Mesenteric fat pad (tissue), 1 donor: ENCODE data around the gene ANO2. TPM values are rescaled to one million over a fixed set of nuclear protein-coding genes. Genes with fewer than 3 reads are reported as not detected.
"Not testable (repeated sequence)": the region's sequence is repeated elsewhere in the genome, so short reads cannot be mapped to it uniquely, and the experiment has no call there.

Experiments used
- DNase-seq: peaks from one replicate; pipeline ENCODE4 v3.0.0-alpha.2; 2020; ENCODE audit warnings: low spot score
- total RNA-seq: library from RNA; stranded (reverse); fragmentation: NEBNext Ultra II Directional; extraction: Animal tissue kit (Norgen Biotek cat#: 25700); gene quantifications from one replicate; pipeline ENCODE4 v1.2.1, GENCODE V29; 2021
- donor health status: DM: yes; HTN: yes; CAD: no.

ANO2 gene
- total RNA-seq, 1 donor from 2014 or later: 34.6 TPM

- DNase-seq: no peak
These were observed 387.2 kb downstream of the ANO2 start for GRCh38 chr12:5557906-5558305.

DNA sequence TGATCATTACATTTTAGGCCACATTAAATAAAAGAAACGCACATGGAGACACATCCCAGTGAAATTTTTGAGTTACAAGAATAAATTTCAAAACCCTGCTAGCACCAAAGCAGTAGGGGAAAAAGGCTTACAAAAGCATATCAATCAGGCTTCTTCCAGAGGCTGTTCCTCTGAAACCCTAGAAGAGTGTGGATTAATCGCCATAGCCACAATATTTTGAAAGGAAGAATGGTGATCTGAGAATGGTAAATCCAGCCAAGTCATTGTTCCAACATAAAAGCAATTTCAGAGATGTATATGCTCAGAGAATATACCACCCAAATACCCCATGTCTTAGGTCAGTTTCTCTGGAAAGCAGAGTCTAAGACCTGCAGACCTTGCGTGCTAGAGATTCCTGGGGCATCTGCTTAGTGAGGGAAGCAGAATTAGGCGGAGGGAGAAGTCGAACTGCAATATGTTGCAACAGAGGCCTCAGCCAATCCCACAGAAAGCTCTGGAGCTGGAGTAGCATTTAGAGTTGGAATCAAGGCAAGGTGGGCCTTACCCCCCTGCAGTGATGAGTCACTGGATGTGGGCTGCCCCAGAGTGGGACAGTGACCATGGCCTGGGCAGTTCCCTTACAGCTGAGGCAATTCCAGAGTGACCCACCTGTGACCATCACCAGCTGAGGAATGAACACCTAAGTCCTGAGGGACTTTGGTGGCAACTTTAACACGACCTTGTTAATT lies 387.9 kb downstream of the ANO2 start:
- DNase-seq: no peak

- DNase-seq: no peak
These were observed 388.9 kb downstream of the ANO2 start for GRCh38 chr12:5556033-5556614.

- no peak for DNase-seq
These were observed 390.3 kb downstream of the ANO2 start for GRCh38 chr12:5554711-5555110.

DNA sequence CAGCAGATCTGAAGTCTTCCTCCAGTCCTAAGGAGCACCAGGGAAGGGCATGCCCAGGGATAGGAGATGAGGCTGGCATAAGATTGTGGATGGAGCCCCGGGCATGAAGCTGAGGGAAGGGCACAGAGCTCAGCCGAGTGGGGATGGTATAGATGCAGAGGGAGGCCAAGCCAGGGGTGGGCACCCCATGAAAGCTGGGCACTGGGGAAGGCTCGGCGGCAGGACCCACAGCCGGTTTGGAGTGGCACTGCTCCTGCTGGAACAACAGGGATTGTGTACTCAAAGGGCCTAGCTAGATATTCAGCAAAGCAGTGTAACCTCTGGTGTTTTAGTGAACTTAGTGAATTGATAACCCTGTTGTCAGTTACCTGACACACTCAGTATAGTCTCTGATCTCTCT lies 396.0 kb downstream of the ANO2 start:
- DNase-seq: no peak

DNA sequence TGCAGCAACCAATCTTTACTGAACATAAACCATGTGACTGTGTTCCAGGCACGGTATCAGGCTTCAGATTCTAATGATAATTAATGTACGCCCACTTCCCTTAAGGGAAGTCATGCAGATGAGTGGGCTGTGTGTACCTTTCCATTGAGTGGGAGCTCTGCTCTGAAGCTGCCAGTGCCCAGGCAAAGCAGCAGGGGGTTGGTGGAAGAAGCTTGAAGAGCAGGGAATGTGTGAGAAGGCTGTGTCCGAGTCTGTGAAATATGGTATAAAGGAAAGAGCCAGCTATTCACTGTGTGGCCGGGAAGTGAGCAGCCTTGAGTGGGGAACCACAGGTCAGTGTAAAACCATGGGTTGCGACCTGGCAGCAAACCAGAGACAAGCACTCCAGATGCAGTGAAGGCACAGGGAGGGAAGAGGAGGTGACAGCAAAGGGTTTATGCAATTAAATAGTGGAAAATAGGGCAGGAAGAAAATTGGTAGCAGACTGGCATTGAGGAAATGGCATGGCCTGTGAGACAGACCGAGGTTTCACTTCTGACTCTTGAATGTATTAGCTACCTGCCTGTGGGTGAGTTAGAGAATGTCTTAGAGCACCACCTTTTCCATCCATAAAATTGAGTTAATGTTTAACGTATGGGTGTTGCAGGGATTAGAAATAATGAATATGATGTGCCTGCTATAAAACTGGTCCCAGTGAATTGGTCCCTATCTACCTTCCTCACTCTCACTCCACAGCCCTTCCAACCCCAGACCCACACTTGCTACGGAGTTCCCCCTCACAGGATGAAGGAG lies 396.7 kb downstream of the ANO2 start:
- DNase-seq: no peak

DNA sequence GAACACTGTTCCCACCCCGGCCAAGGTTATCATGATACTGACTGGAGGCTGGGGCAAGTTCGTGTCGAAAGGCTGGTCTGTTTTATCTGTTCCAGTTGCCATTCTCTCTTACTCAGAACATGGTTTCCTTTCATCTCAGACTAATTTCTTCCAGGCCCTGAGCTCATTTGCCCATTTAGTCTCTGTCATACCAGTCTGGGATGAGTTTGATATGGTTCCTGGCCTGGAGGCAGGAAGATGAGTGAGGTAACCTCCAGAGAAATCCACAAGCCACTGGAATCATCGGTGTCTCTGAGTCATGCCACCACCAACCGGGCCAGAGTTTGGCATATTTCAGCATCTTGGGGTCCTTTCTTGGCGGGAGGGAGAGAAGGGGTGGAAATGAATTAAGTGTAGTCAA lies 398.4 kb downstream of the ANO2 start:
- DNase-seq: no peak

GRCh38 chr12:5537771-5538170 lies 407.3 kb downstream of the ANO2 start:
- DNase-seq: no peak

- not testable (repeated sequence) for DNase-seq
These were observed 407.9 kb downstream of the ANO2 start for GRCh38 chr12:5537026-5537615.

GRCh38 chr12:5535541-5535940 lies 409.5 kb downstream of the ANO2 start:
- no peak for DNase-seq

DNA sequence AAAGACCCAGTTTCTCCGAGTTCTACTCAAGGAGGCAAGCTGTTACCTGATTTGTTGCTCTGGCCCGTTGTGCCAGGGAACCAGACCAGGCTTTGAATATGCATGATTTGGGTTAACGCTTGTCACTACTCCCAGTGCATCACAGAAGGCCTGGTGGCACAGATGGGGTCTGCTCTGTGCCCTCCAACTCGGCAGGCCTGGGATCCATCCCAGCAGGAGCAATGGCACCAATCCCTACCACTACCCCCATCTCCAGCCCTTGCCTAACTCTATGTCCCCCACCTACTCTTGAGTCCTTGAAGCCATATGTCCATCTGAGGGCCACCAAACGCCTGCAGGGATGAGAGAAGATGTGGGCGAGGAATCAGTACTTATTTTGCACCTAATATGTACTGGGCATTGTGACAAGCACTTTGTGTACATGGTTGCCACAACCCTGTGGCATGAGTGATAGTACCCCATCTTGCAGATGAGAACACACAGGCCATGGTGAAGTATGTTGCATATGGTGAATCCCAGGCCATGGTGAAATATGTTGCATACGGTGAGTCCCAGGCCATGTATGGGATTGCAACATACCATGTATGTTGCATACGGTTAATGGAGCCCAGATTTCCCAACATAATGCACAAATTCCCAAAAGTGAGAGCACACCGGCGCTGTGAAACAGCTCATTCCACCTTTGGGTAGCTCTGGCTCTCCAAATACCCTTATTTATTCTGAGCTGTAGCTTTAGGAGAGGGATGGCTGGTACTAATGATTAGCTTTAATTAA lies 410.4 kb downstream of the ANO2 start:
- no peak for DNase-seq

DNA sequence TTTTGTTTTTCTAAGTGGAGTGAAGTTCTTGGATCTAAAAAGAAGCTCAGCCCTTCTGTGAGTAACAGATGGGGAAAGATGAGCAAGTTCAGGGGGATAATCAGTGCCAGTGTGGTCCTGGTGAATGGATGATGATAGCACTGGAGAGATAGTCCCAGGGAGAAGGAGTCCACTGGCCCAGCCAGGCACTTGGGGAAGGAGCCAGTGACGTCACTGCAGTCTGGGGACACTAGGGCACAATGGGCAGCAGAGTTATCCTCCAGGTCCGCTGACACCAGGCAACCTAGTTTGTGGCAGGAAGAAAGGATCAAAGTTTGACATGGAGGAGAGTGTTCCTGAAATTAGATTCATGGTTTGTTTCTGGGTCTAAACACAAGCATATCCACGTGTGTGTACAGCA lies 411.7 kb downstream of the ANO2 start:
- no peak for DNase-seq

- no peak for DNase-seq
These were observed 419.2 kb downstream of the ANO2 start for GRCh38 chr12:5525783-5526367.

DNA sequence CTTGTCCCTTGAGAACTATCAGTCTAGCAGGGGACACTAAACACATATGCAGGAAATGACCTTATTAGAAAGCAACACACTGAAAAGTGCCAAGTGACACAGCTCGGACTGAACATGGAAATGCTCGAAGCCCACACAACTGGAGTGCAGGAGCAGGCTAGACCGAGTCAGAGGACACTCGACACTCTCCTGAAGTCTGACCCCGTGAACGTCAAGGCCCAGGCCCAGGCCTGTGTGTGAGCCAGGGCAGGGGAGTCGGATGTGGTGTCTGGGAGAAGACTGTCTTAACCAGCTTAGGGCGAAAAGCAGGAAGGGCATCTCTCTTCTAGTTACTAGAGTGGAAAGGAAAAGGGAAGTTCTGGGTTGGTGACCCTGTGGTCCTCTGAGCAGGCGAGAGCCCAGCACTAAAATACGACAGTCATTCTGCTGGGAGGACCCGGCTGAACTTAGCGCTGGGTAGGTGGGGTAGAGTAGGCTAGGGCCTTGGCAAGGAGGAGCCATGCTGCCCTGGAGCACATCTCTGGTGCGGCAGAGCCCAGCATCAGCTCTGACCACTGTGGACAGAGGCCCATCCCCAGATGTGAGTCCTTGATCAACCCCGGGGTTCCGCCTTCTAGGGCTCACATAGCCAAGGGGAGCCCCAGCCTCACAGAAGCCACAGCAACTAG lies 420.2 kb downstream of the ANO2 start:
- no peak for DNase-seq

DNA sequence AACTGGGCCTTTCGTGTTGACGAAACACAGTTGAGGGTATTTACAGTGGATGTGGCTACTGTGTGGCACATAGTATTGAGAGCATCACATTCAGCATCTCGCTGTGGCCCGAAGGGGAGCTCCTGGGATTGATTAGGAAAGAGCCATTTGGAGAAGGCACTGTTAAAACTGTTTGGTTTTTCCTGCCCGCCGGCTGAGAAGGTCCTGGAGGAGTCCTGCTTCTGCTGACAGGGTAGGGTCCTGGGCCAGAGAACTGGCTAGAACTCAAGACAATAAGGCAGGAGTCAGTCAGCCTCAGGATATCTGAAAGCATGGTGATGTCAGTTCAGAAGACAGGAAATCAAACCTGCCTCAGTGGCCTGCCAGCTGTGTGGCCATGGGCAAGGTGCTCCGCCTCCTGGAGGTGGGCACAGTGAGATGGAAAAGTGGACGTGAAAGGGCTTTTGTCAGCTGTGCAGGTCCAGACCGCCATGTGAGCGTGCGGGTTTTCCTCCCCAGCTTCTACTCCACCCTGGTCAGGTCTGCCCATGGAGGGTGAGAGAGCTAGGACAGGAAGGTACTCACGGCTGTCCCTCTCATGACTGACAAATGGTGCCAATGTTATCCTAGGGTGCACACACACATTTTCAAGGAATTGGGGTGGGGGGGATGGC lies 420.8 kb downstream of the ANO2 start:
- no peak for DNase-seq

GRCh38 chr12:5523396-5524115 lies 421.5 kb downstream of the ANO2 start:
- no peak for DNase-seq

- DNase-seq: no peak
These were observed 422.4 kb downstream of the ANO2 start for GRCh38 chr12:5522432-5523335.
